HEK293 (cell line): ENCODE measurements around the gene MYOG.

ENCODE experiments used
- CTCF ChIP-seq: fragments of 450-650 bp; formaldehyde crosslinking; IDR thresholded peaks from 2 replicates; pipeline ENCODE4 v1.5.1; 2016; ENCODE audit warnings: missing biosample characterization, missing genetic modification characterization
- KLF16 ChIP-seq: fragments of 450-650 bp; formaldehyde crosslinking; IDR thresholded peaks from 2 replicates; pipeline ENCODE4 v1.5.1; 2017; ENCODE audit warnings: missing biosample characterization, missing genetic modification characterization
- PRDM10 ChIP-seq: fragments of 450-650 bp; formaldehyde crosslinking; IDR thresholded peaks from 2 replicates; pipeline ENCODE4 v1.5.1; 2016; ENCODE audit warnings: missing biosample characterization, missing genetic modification characterization
- SETDB1 ChIP-seq: IDR thresholded peaks from one replicate; pipeline ENCODE4 v1.6.1; 2017; ENCODE audit warnings: mild to moderate bottlenecking, low read length, moderate library complexity, mixed read lengths; ENCODE audit not compliant: insufficient read length
- SP2 ChIP-seq: fragments of 450-650 bp; formaldehyde crosslinking; IDR thresholded peaks from 2 replicates; pipeline ENCODE4 v1.5.1; 2016; ENCODE audit warnings: missing biosample characterization, missing genetic modification characterization
- TSHZ1 ChIP-seq: fragments of 450-650 bp; formaldehyde crosslinking; IDR thresholded peaks from 2 replicates; pipeline ENCODE4 v1.5.1; 2016; ENCODE audit warnings: missing biosample characterization, missing genetic modification characterization, borderline replicate concordance
- ZNF274 ChIP-seq, 2 experiments: fragments of 200-500 bp in 1 of 2; fragments of 450-650 bp in 1 of 2; sonication (Bioruptor generic) in 1 of 2; formaldehyde crosslinking in 1 of 2; IDR thresholded peaks; 2 replicates each; pipeline versions ENCODE4 v1.5.1 to v1.6.1; 2014 to 2016; ENCODE audit warnings: borderline replicate concordance in 1 of 2, inconsistent platforms in 1 of 2, low read length in 1 of 2, missing biosample characterization in 1 of 2, missing genetic modification characterization in 1 of 2
- ZNF280D ChIP-seq: fragments of 450-650 bp; formaldehyde crosslinking; IDR thresholded peaks from 2 replicates; pipeline ENCODE4 v1.5.1; 2016; ENCODE audit warnings: missing biosample characterization, missing genetic modification characterization
- ZNF341 ChIP-seq: fragments of 450-650 bp; formaldehyde crosslinking; IDR thresholded peaks from 2 replicates; pipeline ENCODE4; 2016; ENCODE audit warnings: low read depth, missing biosample characterization, missing genetic modification characterization
- ZSCAN18 ChIP-seq: fragments of 450-650 bp; formaldehyde crosslinking; IDR thresholded peaks from 2 replicates; pipeline ENCODE4 v1.5.1; 2016; ENCODE audit warnings: missing biosample characterization, missing genetic modification characterization

GRCh38 chr1:203091761-203092330, 6.0 kb upstream of the MYOG start:
- TF ChIP-seq SETDB1 (no peak), TSHZ1 (tag by site-specific recombination) (no peak), ZNF280D (no peak), CTCF (tag by site-specific recombination) (no peak), KLF16 (tag by site-specific recombination) (no peak), ZNF341 (tag by site-specific recombination) (no peak), PRDM10 (no peak), SP2 (tag by site-specific recombination) (no peak), ZSCAN18 (no peak), ZNF274 (IDR thresholded peaks at IDR 0.05; ENCODE audit: low read length) (no peak), ZNF274 (tag by site-specific recombination; IDR thresholded peaks at IDR 0.05; ENCODE audit: borderline replicate concordance) (no peak)
